Endothelial cell of umbilical vein (primary cell): ENCODE data around the gene MYO1C.

ENCODE experiments used
- CTCF ChIP-seq, 2 donors: IDR thresholded peaks; 1 replicate in 1 of 2; 2 replicates in 1 of 2; pipeline ENCODE4 v1.5.1; 2011; ENCODE audit warnings: low read length in 2 of 2, mild to moderate bottlenecking in 2 of 2, moderate library complexity in 2 of 2, control low read depth in 1 of 2, inconsistent platforms in 1 of 2, low read depth in 1 of 2; ENCODE audit not compliant: insufficient read depth in 1 of 2; ENCODE audit errors: extremely low read depth in 1 of 2
- EZH2 ChIP-seq: IDR thresholded peaks from 2 replicates; pipeline ENCODE4 v1.6.1; 2012; ENCODE audit warnings: borderline replicate concordance, low read depth, mild to moderate bottlenecking, moderate library complexity, low read length, inconsistent platforms; ENCODE audit not compliant: severe bottlenecking
- FOS ChIP-seq: IDR thresholded peaks from 2 replicates; pipeline ENCODE4 v1.6.1; 2011; ENCODE audit warnings: mild to moderate bottlenecking, low read length, moderate library complexity, borderline replicate concordance; ENCODE audit not compliant: insufficient read depth
- GATA2 ChIP-seq: IDR thresholded peaks from 2 replicates; pipeline ENCODE4 v1.7.0; 2011; ENCODE audit warnings: low read depth, mild to moderate bottlenecking, moderate library complexity, mixed read lengths, low read length; ENCODE audit not compliant: insufficient read length, insufficient read depth
- JUN ChIP-seq: IDR thresholded peaks from 2 replicates; pipeline ENCODE4 v1.6.1; 2011; ENCODE audit warnings: borderline replicate concordance, low read depth; ENCODE audit not compliant: insufficient read length, insufficient read depth
- MAX ChIP-seq: IDR thresholded peaks from 2 replicates; pipeline ENCODE4 v1.6.1; 2011; ENCODE audit not compliant: insufficient read depth, insufficient read length
- POLR2A ChIP-seq: IDR thresholded peaks from 2 replicates; pipeline ENCODE4 v1.6.1; 2012; ENCODE audit warnings: low read depth, mild to moderate bottlenecking, control low read depth, low read length
- POLR2AphosphoS5 ChIP-seq: IDR thresholded peaks from 2 replicates; pipeline ENCODE4 v1.6.1; 2012; ENCODE audit warnings: low read depth, mild to moderate bottlenecking, control low read depth, low read length, moderate library complexity; ENCODE audit not compliant: insufficient read depth

- no peak for TF ChIP-seq POLR2A
- no peak for TF ChIP-seq CTCF (IDR thresholded peaks at IDR 0.05; ENCODE audit: extremely low read depth in 1 of 2, insufficient read depth in 1 of 2, low read depth in 1 of 2, low read length in 2 of 2)
- no peak for TF ChIP-seq MAX
- no peak for TF ChIP-seq FOS
- TF ChIP-seq EZH2: no peak
- TF ChIP-seq POLR2AphosphoS5: no peak
- no peak for TF ChIP-seq GATA2
- TF ChIP-seq JUN: no peak
These were observed 27.2 kb upstream of the MYO1C start for GRCh38 chr17:1519678-1520077.
